ENCODE results near the gene KPNA5. TPM values are rescaled to one million over a fixed set of nuclear protein-coding genes. Genes with fewer than 3 reads are reported as not detected.
"Not testable (repeated sequence)": the region's sequence is repeated elsewhere in the genome, so short reads cannot be mapped to it uniquely, and the experiment has no call there.

The KPNA5 gene
- total and polyA plus RNA-seq, 2 donors = 7.3 to 23.6 TPM

- H3K4me3 ChIP-seq (ENCODE audit: low read length in 2 of 2) = no peak overlapping the region
- no peak for DNase-seq (ENCODE audit: low read depth in 6 of 9, low spot score in 9 of 9)
- no peak overlapping the region for H3K27ac ChIP-seq (ENCODE audit: low read depth in 1 of 2, low read length in 1 of 2)
- no peaks in the 10 kb centered on the region for H3K27me3 ChIP-seq (ENCODE audit: control insufficient read depth in 2 of 2, insufficient read depth in 1 of 2, low read length in 1 of 2)
- H3K9me3 ChIP-seq (ENCODE audit: control insufficient read depth in 2 of 2, insufficient read depth in 1 of 2, low read length in 1 of 2) = no peaks in the 10 kb centered on the region
- no peaks in the 10 kb centered on the region for H3K4me1 ChIP-seq (ENCODE audit: control insufficient read depth in 2 of 2, insufficient read depth in 2 of 2, low read length in 2 of 2)
- peaks cover 6 to 32% of the 10 kb centered on the region in 2 donors for H3K36me3 ChIP-seq (ENCODE audit: control insufficient read depth in 2 of 2, insufficient read depth in 2 of 2, low read length in 1 of 2)
These were observed 45.9 kb downstream of the KPNA5 start for GRCh38 chr6:116726947-116727346.

DNA sequence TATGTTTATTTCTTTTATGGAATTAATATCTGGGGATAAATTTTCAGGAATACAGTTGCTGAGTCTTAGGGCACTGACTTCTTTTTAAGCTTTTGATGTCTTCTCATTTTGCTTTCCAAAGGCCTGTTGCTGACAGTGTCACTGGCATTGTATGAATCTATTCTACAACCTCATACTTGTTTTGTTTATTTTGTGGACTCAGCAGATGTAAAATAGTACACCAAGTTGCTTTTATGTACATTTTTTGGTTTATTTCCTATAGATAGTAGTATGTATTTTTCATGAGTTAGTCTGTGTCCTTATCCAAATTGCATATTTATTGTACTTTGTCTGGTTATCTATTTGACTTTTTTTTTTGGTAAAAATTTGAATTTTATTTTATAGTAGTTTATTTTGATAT is 49.5 kb downstream of the KPNA5 start:
- no peak overlapping the region for H3K27ac ChIP-seq (ENCODE audit: low read depth in 1 of 2, low read length in 1 of 2)
- no peak overlapping the region for H3K4me3 ChIP-seq (ENCODE audit: low read length in 2 of 2)
- DNase-seq (ENCODE audit: low read depth in 6 of 9, low spot score in 9 of 9) = no peak
- H3K4me1 ChIP-seq (ENCODE audit: control insufficient read depth in 2 of 2, insufficient read depth in 2 of 2, low read length in 2 of 2) = no peaks in the 10 kb centered on the region
- peaks cover 3 to 22% of the 10 kb centered on the region in 2 donors for H3K36me3 ChIP-seq (ENCODE audit: control insufficient read depth in 2 of 2, insufficient read depth in 2 of 2, low read length in 1 of 2)
- H3K27me3 ChIP-seq (ENCODE audit: control insufficient read depth in 2 of 2, insufficient read depth in 1 of 2, low read length in 1 of 2) = no peaks in the 10 kb centered on the region
- H3K9me3 ChIP-seq (ENCODE audit: control insufficient read depth in 2 of 2, insufficient read depth in 1 of 2, low read length in 1 of 2) = no peaks in the 10 kb centered on the region

DNA sequence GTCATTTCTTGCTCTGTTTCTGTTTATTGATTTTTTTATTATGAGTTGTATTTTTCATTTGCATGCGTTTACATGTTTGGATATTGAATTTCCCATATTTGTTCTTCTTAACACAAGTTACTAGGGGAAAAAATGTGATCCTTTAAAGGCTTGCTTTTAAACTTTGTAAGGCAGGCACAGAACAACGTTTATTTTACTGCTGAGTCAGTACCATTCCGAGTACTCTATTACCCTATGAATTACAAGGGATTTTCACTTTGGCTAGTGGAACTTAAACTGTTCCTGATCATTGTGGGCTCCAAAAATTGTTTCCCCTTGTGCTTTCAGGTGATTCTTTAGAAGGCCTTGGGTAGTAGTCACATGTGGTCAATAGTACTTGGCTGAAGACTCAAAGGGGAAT is 56.0 kb downstream of the KPNA5 start:
- H3K9me3 ChIP-seq (ENCODE audit: control insufficient read depth in 2 of 2, insufficient read depth in 1 of 2, low read length in 1 of 2) = no peaks in the 10 kb centered on the region
- no peaks in the 10 kb centered on the region for H3K27me3 ChIP-seq (ENCODE audit: control insufficient read depth in 2 of 2, insufficient read depth in 1 of 2, low read length in 1 of 2)
- peaks cover 0 to 5% of the 10 kb centered on the region in 2 donors for H3K36me3 ChIP-seq (ENCODE audit: control insufficient read depth in 2 of 2, insufficient read depth in 2 of 2, low read length in 1 of 2)
- no peaks in the 10 kb centered on the region for H3K4me1 ChIP-seq (ENCODE audit: control insufficient read depth in 2 of 2, insufficient read depth in 2 of 2, low read length in 2 of 2)
- no peak for DNase-seq (ENCODE audit: low read depth in 6 of 9, low spot score in 9 of 9)
- no peak overlapping the region for H3K4me3 ChIP-seq (ENCODE audit: low read length in 2 of 2)
- no peak overlapping the region for H3K27ac ChIP-seq (ENCODE audit: low read depth in 1 of 2, low read length in 1 of 2)
- WGBS = 98% methylated on average over 3 of the region's 3 CpGs

DNA sequence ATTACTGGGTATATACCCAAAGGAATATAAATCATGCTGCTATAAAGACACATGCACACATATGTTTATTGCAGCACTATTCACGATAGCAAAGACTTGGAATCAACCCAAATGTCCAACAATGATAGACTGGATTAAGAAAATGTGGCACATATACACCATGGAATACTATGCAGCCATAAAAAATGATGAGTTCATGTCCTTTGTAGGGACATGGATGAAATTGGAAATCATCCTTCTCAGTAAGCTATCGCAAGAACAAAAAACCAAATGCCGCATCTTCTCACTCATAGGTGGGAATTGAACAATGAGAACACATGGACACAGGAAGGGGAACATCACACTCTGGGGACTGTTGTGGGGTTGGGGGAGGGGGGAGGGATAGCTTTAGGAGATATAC is 59.5 kb downstream of the KPNA5 start:
- not testable (repeated sequence) for H3K4me3 ChIP-seq (ENCODE audit: low read length in 2 of 2); H3K27me3 ChIP-seq (ENCODE audit: control insufficient read depth in 2 of 2, insufficient read depth in 1 of 2, low read length in 1 of 2); H3K4me1 ChIP-seq (ENCODE audit: control insufficient read depth in 2 of 2, insufficient read depth in 2 of 2, low read length in 2 of 2); H3K36me3 ChIP-seq (ENCODE audit: control insufficient read depth in 2 of 2, insufficient read depth in 2 of 2, low read length in 1 of 2); H3K9me3 ChIP-seq (ENCODE audit: control insufficient read depth in 2 of 2, insufficient read depth in 1 of 2, low read length in 1 of 2); H3K27ac ChIP-seq (ENCODE audit: low read depth in 1 of 2, low read length in 1 of 2); DNase-seq (ENCODE audit: low read depth in 6 of 9, low spot score in 9 of 9)
- WGBS = 98% methylated on average over 3 of the region's 3 CpGs

GRCh38 chr6:116741571-116741970 is 60.6 kb downstream of the KPNA5 start:
- Histone ChIP-seq H3K36me3 (ENCODE audit: control insufficient read depth in 2 of 2, insufficient read depth in 2 of 2, low read length in 1 of 2) (no peaks in the 10 kb centered on the region), H3K4me3 (ENCODE audit: low read length in 2 of 2) (no peak overlapping the region), H3K27me3 (ENCODE audit: control insufficient read depth in 2 of 2, insufficient read depth in 1 of 2, low read length in 1 of 2) (no peaks in the 10 kb centered on the region), H3K9me3 (ENCODE audit: control insufficient read depth in 2 of 2, insufficient read depth in 1 of 2, low read length in 1 of 2) (no peaks in the 10 kb centered on the region), H3K4me1 (ENCODE audit: control insufficient read depth in 2 of 2, insufficient read depth in 2 of 2, low read length in 2 of 2) (no peaks in the 10 kb centered on the region), H3K27ac (ENCODE audit: low read depth in 1 of 2, low read length in 1 of 2) (no peak overlapping the region)
- WGBS = 52% methylated on average over 1 of the region's 1 CpG
- DNase-seq (ENCODE audit: low read depth in 6 of 9, low spot score in 9 of 9) = no peak

- Histone ChIP-seq H3K4me1 (ENCODE audit: control insufficient read depth in 2 of 2, insufficient read depth in 2 of 2, low read length in 2 of 2) (no peaks in the 10 kb centered on the region), H3K27me3 (ENCODE audit: control insufficient read depth in 2 of 2, insufficient read depth in 1 of 2, low read length in 1 of 2) (no peaks in the 10 kb centered on the region), H3K9me3 (ENCODE audit: control insufficient read depth in 2 of 2, insufficient read depth in 1 of 2, low read length in 1 of 2) (no peaks in the 10 kb centered on the region), H3K27ac (ENCODE audit: low read depth in 1 of 2, low read length in 1 of 2) (no peak overlapping the region), H3K36me3 (ENCODE audit: control insufficient read depth in 2 of 2, insufficient read depth in 2 of 2, low read length in 1 of 2) (no peaks in the 10 kb centered on the region), H3K4me3 (ENCODE audit: low read length in 2 of 2) (no peak overlapping the region)
- WGBS = 90% methylated on average over 5 of the region's 5 CpGs
- no peak for DNase-seq (ENCODE audit: low read depth in 6 of 9, low spot score in 9 of 9)
These were observed 64.2 kb downstream of the KPNA5 start for GRCh38 chr6:116745176-116745575.

DNA sequence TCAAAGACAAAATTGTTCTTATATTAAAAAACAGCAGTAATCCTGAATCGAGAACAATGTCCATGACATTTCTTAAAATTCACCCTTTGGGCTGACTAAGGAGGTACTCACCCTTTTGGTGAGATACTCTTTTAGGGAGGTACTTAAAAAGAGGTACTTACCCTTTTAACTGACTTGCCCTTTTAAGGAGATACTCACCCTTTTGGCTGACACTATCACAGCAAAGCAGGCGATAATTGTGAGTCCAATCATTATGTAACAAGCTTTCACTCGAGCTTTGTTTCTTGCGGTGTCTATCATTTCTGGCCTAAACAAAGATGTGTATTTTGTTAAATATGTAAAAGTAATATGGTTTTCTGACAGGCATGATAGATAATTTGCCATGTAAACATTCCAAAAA is 80.8 kb downstream of the KPNA5 start:
- no peak for DNase-seq (ENCODE audit: low read depth in 6 of 9, low spot score in 9 of 9)
- no peaks in the 10 kb centered on the region for H3K36me3 ChIP-seq (ENCODE audit: control insufficient read depth in 2 of 2, insufficient read depth in 2 of 2, low read length in 1 of 2)

GRCh38 chr6:116762235-116762634 is 81.2 kb downstream of the KPNA5 start:
- Histone ChIP-seq H3K4me3 (ENCODE audit: low read length in 2 of 2) (no peak overlapping the region), H3K36me3 (ENCODE audit: control insufficient read depth in 2 of 2, insufficient read depth in 2 of 2, low read length in 1 of 2) (no peaks in the 10 kb centered on the region), H3K27ac (ENCODE audit: low read depth in 1 of 2, low read length in 1 of 2) (no peak overlapping the region), H3K9me3 (ENCODE audit: control insufficient read depth in 2 of 2, insufficient read depth in 1 of 2, low read length in 1 of 2) (peaks cover 0 to 1% of the 10 kb centered on the region in 2 donors), H3K4me1 (ENCODE audit: control insufficient read depth in 2 of 2, insufficient read depth in 2 of 2, low read length in 2 of 2) (no peaks in the 10 kb centered on the region), H3K27me3 (ENCODE audit: control insufficient read depth in 2 of 2, insufficient read depth in 1 of 2, low read length in 1 of 2) (peaks cover 23 to 55% of the 10 kb centered on the region in 2 donors)
- 94% methylated on average over 1 of the region's 1 CpG for WGBS
- DNase-seq (ENCODE audit: low read depth in 6 of 9, low spot score in 9 of 9) = no peak

More for the DNA sequence above, 80.8 kb downstream of the KPNA5 start:
- 87% methylated on average over 4 of the region's 4 CpGs for WGBS
- Histone ChIP-seq H3K4me1 (ENCODE audit: control insufficient read depth in 2 of 2, insufficient read depth in 2 of 2, low read length in 2 of 2) (no peaks in the 10 kb centered on the region), H3K9me3 (ENCODE audit: control insufficient read depth in 2 of 2, insufficient read depth in 1 of 2, low read length in 1 of 2) (peaks cover 0 to 1% of the 10 kb centered on the region in 2 donors), H3K27me3 (ENCODE audit: control insufficient read depth in 2 of 2, insufficient read depth in 1 of 2, low read length in 1 of 2) (peaks cover 23 to 50% of the 10 kb centered on the region in 2 donors), H3K4me3 (ENCODE audit: low read length in 2 of 2) (no peak overlapping the region), H3K27ac (ENCODE audit: low read depth in 1 of 2, low read length in 1 of 2) (no peak overlapping the region)

DNA sequence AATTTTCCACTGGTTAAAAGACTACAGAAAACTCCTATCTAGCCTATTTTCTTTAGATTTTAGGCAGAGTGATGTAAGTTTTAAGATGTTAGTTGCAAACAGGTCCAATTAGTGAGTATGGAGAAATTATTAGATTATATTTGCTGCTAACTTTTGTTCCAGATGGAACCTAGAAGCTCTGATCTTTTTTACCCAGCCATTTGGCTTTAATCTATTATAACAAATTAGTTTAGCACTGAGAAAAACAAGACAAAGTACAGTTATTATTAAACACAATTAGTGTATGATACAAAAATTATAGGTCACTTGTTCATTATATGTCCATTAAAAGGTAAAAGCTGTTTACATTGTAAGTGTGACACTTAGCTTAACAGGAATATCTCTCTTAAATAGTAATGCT is 82.0 kb downstream of the KPNA5 start:
- no peak for DNase-seq (ENCODE audit: low read depth in 6 of 9, low spot score in 9 of 9)
- no peaks in the 10 kb centered on the region for H3K4me1 ChIP-seq (ENCODE audit: control insufficient read depth in 2 of 2, insufficient read depth in 2 of 2, low read length in 2 of 2)
- H3K27ac ChIP-seq (ENCODE audit: low read depth in 1 of 2, low read length in 1 of 2) = no peak overlapping the region
- no peak overlapping the region for H3K4me3 ChIP-seq (ENCODE audit: low read length in 2 of 2)
- H3K36me3 ChIP-seq (ENCODE audit: control insufficient read depth in 2 of 2, insufficient read depth in 2 of 2, low read length in 1 of 2) = no peaks in the 10 kb centered on the region
- peaks cover 0 to 1% of the 10 kb centered on the region in 2 donors for H3K9me3 ChIP-seq (ENCODE audit: control insufficient read depth in 2 of 2, insufficient read depth in 1 of 2, low read length in 1 of 2)
- H3K27me3 ChIP-seq (ENCODE audit: control insufficient read depth in 2 of 2, insufficient read depth in 1 of 2, low read length in 1 of 2) = peaks cover 25 to 58% of the 10 kb centered on the region in 2 donors

All from thymus (tissue), 11 donors.